B cell (primary cell): ENCODE results near the gene MSL1. TPM values are rescaled to one million over a fixed set of nuclear protein-coding genes. Genes with fewer than 3 reads are reported as not detected.

ENCODE experiments used
- ATAC-seq: fragments of 200-7000 bp; cut with Tn5 transposase; one replicate; pipeline ENCODE4 v1.10.0; 2021; ENCODE audit warnings: low read depth, mild to moderate bottlenecking, moderate number of reproducible peaks, moderate library complexity
- CTCF ChIA-PET: fragments of 350-600 bp; sonication (Branson Sonifier 250); formaldehyde crosslinking; loops from one replicate; lab custom pipeline; 2021; ENCODE audit warnings: antibody characterized with exemption, inconsistent platforms; lab: Charles Lee
- POLR2A ChIA-PET: fragments of 350-600 bp; sonication (Branson Sonifier 250); formaldehyde crosslinking; loops from one replicate; lab custom pipeline; 2021; ENCODE audit warnings: antibody characterized with exemption; lab: Charles Lee
- DNase-seq: peaks from one replicate; pipeline ENCODE4 v3.0.0; 2013
- H2AFZ ChIP-seq: 2 replicates; pipeline ENCODE4 v1.6.1; 2012; ENCODE audit warnings: mild to moderate bottlenecking, low read depth, low read length; ENCODE audit not compliant: insufficient read depth, poor library complexity, severe bottlenecking
- H3K27ac ChIP-seq, 2 donors: 1 replicate in 1 of 2; 2 replicates in 1 of 2; pipeline ENCODE4 v1.5.1; 2012 to 2013; ENCODE audit warnings: low read length in 2 of 2, mild to moderate bottlenecking in 2 of 2, moderate library complexity in 1 of 2
- H3K27me3 ChIP-seq, 4 experiments: fragments of 200-600 bp in 1 of 4; sonication (generic) in 1 of 4; replicated peaks in 1 of 4; 1 replicate in 2 of 4; 2 replicates in 2 of 4; pipeline versions ENCODE4 v1.6.1 to v1.7.0; 2013 to 2016; ENCODE audit warnings: low read length in 3 of 4, mild to moderate bottlenecking in 2 of 4, mixed read lengths in 1 of 4, moderate library complexity in 1 of 4; ENCODE audit not compliant: insufficient read depth in 4 of 4, control insufficient read depth in 3 of 4; ENCODE audit errors: control extremely low read depth in 1 of 4
- H3K36me3 ChIP-seq, 2 experiments: replicated peaks in 1 of 2; 1 replicate in 1 of 2; 2 replicates in 1 of 2; pipeline versions ENCODE4 v1.6.1 to v1.7.1; 2013; ENCODE audit warnings: low read length in 1 of 2; ENCODE audit not compliant: insufficient read depth in 2 of 2, control insufficient read depth in 1 of 2; ENCODE audit errors: control extremely low read depth in 1 of 2, extremely low read depth in 1 of 2
- H3K4me1 ChIP-seq, 2 donors: fragments of 200-600 bp in 1 of 2; sonication (generic) in 1 of 2; 1 replicate in 1 of 2; 2 replicates in 1 of 2; pipeline versions ENCODE4 v1.5.1 to v1.6.1; 2013 to 2017; ENCODE audit warnings: low read length in 2 of 2; ENCODE audit not compliant: control insufficient read depth in 2 of 2, insufficient read depth in 2 of 2
- H3K4me2 ChIP-seq: replicated peaks from 2 replicates; pipeline ENCODE3; 2012; ENCODE audit warnings: mild to moderate bottlenecking, low read depth, low read length; ENCODE audit not compliant: poor library complexity, severe bottlenecking
- H3K4me3 ChIP-seq, 5 experiments: fragments of 200-600 bp in 1 of 5; sonication (generic) in 1 of 5; 1 replicate in 3 of 5; 2 replicates in 2 of 5; pipeline versions ENCODE4 v1.5.1 to v1.7.0; 2011 to 2016; ENCODE audit warnings: low read length in 4 of 5, mild to moderate bottlenecking in 4 of 5, low read depth in 2 of 5, control low read depth in 1 of 5, moderate library complexity in 1 of 5; ENCODE audit not compliant: insufficient read depth in 1 of 5; ENCODE audit errors: control extremely low read depth in 1 of 5, extremely low read depth in 1 of 5
- H3K79me2 ChIP-seq: fragments of 200-600 bp; sonication (generic); one replicate; pipeline ENCODE4 v1.6.0; 2016; ENCODE audit warnings: low read length; ENCODE audit not compliant: control insufficient read depth, insufficient read depth
- H3K9ac ChIP-seq: fragments of 200-600 bp; sonication (generic); 2 replicates; pipeline ENCODE4 v1.6.1; 2017; ENCODE audit warnings: mild to moderate bottlenecking, low read length, moderate library complexity
- H3K9me3 ChIP-seq, 3 donors: one replicate each; pipeline versions ENCODE4 v1.6.1 to v1.7.1; 2013; ENCODE audit warnings: low read length in 2 of 3; ENCODE audit not compliant: control insufficient read depth in 2 of 3, insufficient read depth in 1 of 3; ENCODE audit errors: control extremely low read depth in 1 of 3
- H4K20me1 ChIP-seq: 2 replicates; pipeline ENCODE4 v1.6.0; 2012; ENCODE audit warnings: mild to moderate bottlenecking, low read length; ENCODE audit not compliant: insufficient read depth, control insufficient read depth, poor library complexity, severe bottlenecking
- H3K27ac Mint-ChIP-seq: one replicate; pipeline ENCODE4 v1.8.0; 2021; ENCODE audit warnings: mixed read lengths
- H3K27me3 Mint-ChIP-seq: one replicate; pipeline ENCODE4 v1.8.0; 2021; ENCODE audit warnings: mixed read lengths
- H3K4me1 Mint-ChIP-seq: one replicate; pipeline ENCODE4 v1.8.0; 2021; ENCODE audit warnings: mixed read lengths
- H3K4me3 Mint-ChIP-seq: one replicate; pipeline ENCODE4 v1.8.0; 2021; ENCODE audit warnings: mixed read lengths
- H3K9me3 Mint-ChIP-seq: one replicate; pipeline ENCODE4 v1.8.0; 2022; ENCODE audit warnings: mixed read lengths; ENCODE audit not compliant: insufficient read depth
- EZH2 ChIP-seq: IDR thresholded peaks from 2 replicates; pipeline ENCODE4 v1.6.1; 2012; ENCODE audit warnings: borderline replicate concordance, low read depth, mild to moderate bottlenecking, moderate library complexity, low read length; ENCODE audit not compliant: insufficient read depth, poor library complexity, severe bottlenecking
- WGBS: methylation state at CpG from one replicate; pipeline ENCODE4 v1.1.5; 2013; ENCODE audit warnings: missing lambda C conversion rate; ENCODE audit not compliant: insufficient coverage; 5-methylcytosine and 5-hydroxymethylcytosine counted together
- intact Hi-C: fragments of 100-400 bp; cut with micrococcal nuclease; formaldehyde crosslinking; loops from one replicate; pipeline ENCODE4 v1.10.0; 2022
- polyA plus RNA-seq: library from polyadenylated mRNA; depleted of rRNA; stranded (reverse); fragments of >200 nt; gene quantifications from 2 replicates; pipeline ENCODE4 v1.2.3, GENCODE V29; 2012
- total RNA-seq, 2 donors: library from RNA; stranded (reverse); fragments of 120-200 nt in 1 of 2; gene quantifications; 1 replicate in 1 of 2; 2 replicates in 1 of 2; pipeline versions ENCODE4 v1.2.3 to v1.2.4, GENCODE V29; 2013 to 2022
- TF ChIP-seq, protein P1 (sequence below): fragments of 200-600 bp; IDR thresholded peaks from one replicate; pipeline ENCODE4 v1.8.0; 2022; ENCODE audit warnings: antibody characterized with exemption, mild to moderate bottlenecking

The MSL1 gene
- total and polyA plus RNA-seq, 2 donors (not counting 1 experiment from before 2014, with no cell fraction given), result 80.1 to 129 TPM

DNA sequence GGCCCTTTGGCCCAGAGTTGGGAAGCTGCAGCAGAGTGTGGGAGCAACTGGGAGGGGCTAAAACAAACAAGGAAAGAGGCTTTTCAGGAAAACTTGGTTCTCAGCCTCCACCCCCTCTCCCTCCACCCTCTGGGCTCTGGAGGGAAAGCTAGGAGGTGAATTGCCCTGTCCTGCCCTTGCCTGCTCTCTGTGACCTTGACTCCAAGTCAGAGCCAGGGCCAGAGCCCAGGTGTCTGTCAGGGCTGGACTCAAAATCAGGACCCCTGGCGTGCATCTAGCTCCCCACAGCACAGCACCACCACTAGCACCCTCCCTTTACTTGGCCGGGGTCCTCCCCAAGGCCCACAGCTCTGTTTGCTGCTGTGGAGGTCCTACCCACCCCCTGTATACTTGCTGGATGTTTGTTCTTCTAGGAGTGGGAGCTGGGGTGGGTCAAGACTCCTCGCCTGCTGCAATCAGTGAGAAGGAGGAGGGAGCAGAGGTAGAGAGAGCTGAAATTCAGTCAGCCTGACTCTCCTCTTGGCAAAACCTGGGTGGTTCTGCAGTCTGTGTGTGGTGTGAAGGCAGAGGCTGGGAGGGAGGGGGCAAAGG lies 18.6 kb upstream of the MSL1 start:
- no peaks in the 10 kb centered on the region for H3K27me3 ChIP-seq
- no peak overlapping the region for H3K9ac ChIP-seq
- ChIA-PET CTCF (interaction anchor here (0.6 to 7.2 kb wide), 9 partner anchors 9 to 90 kb away, joined by 3 to 111 read pairs (median 4); partner anchors contain the start of gene CASC3), POLR2A (interaction anchor here (0.5 kb wide), 1 partner anchor 53 kb away, joined by 6 read pairs; no protein-coding TSS in a partner anchor)
- no peak overlapping the region for H3K4me3 Mint-ChIP-seq
- no peak overlapping the region for H3K27ac ChIP-seq
- DNase-seq (no peak), ATAC-seq (no peak)
- H3K4me3 ChIP-seq, result no peak overlapping the region
- peaks cover 0 to 9% (median 0%) of the 10 kb centered on the region in 3 donors for H3K9me3 ChIP-seq
- H3K79me2 ChIP-seq, result no peaks in the 10 kb centered on the region
- H3K4me1 ChIP-seq, result peaks cover 45 to 51% of the 10 kb centered on the region in 2 donors
- H3K27me3 Mint-ChIP-seq, result no peaks in the 10 kb centered on the region
- H3K27ac Mint-ChIP-seq, result no peak overlapping the region
- peaks cover 65% of the 10 kb centered on the region for H3K4me1 Mint-ChIP-seq
- H3K36me3 ChIP-seq, result no peaks in the 10 kb centered on the region
- H4K20me1 ChIP-seq, result no peaks in the 10 kb centered on the region
- 91% methylated on average over 1 of the region's 3 CpGs for WGBS
- H3K9me3 Mint-ChIP-seq, result no peaks in the 10 kb centered on the region
- H2AFZ ChIP-seq, result no peak overlapping the region
- H3K4me2 ChIP-seq, result no peak overlapping the region
- no peak for TF ChIP-seq EZH2
- TF ChIP-seq, protein P1, sequence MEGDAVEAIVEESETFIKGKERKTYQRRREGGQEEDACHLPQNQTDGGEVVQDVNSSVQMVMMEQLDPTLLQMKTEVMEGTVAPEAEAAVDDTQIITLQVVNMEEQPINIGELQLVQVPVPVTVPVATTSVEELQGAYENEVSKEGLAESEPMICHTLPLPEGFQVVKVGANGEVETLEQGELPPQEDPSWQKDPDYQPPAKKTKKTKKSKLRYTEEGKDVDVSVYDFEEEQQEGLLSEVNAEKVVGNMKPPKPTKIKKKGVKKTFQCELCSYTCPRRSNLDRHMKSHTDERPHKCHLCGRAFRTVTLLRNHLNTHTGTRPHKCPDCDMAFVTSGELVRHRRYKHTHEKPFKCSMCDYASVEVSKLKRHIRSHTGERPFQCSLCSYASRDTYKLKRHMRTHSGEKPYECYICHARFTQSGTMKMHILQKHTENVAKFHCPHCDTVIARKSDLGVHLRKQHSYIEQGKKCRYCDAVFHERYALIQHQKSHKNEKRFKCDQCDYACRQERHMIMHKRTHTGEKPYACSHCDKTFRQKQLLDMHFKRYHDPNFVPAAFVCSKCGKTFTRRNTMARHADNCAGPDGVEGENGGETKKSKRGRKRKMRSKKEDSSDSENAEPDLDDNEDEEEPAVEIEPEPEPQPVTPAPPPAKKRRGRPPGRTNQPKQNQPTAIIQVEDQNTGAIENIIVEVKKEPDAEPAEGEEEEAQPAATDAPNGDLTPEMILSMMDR, result no peak
- intact Hi-C loops, result no loop called here

DNA sequence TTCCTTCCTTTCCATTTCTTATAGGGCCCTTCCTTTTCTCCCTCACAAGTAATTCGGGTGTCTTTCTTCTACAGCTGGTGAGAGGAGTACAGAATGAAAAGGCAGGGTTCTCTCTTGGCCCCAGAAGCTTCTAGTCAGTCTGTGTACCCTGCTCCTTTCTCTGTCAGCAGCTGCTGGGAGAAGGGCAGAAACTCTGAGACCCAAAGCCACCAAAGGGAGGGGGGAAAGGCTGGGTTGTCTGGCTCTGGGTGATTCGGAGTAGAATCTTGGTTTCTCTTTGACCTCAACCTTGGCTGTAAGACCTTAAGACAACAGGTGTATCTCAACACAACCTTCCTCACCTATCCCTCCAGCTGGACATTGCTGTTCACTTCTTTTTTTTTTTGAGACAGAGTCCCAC lies 18.1 kb upstream of the MSL1 start:
- intact Hi-C loops, result no loop called here
- H3K9me3 ChIP-seq, result peaks cover 0 to 9% (median 0%) of the 10 kb centered on the region in 3 donors
- H3K27me3 Mint-ChIP-seq, result no peaks in the 10 kb centered on the region
- H2AFZ ChIP-seq, result no peak overlapping the region
- H4K20me1 ChIP-seq, result no peaks in the 10 kb centered on the region
- H3K4me1 Mint-ChIP-seq, result peaks cover 64% of the 10 kb centered on the region
- no peak overlapping the region for H3K27ac Mint-ChIP-seq
- H3K4me3 ChIP-seq, result no peak overlapping the region
- DNase-seq, result no peak
- WGBS, result no CpG with 5 or more reads among the region's 2 CpGs
- TF ChIP-seq, protein P1, result no peak
- TF ChIP-seq EZH2, result no peak
- CTCF ChIA-PET, result interaction anchor here (0.8 to 7.2 kb wide), 8 partner anchors 9 to 90 kb away, joined by 3 to 111 read pairs (median 4); partner anchors contain the start of gene CASC3
- POLR2A ChIA-PET, result interaction anchor here (0.5 kb wide), 1 partner anchor 54 kb away, joined by 6 read pairs; no protein-coding TSS in a partner anchor
- H3K4me3 Mint-ChIP-seq, result no peak overlapping the region
- peaks cover 45 to 51% of the 10 kb centered on the region in 2 donors for H3K4me1 ChIP-seq
- no peak overlapping the region for H3K4me2 ChIP-seq
- H3K27me3 ChIP-seq, result no peaks in the 10 kb centered on the region
- no peak overlapping the region for H3K9ac ChIP-seq
- ATAC-seq, result no peak
- no peaks in the 10 kb centered on the region for H3K36me3 ChIP-seq
- H3K27ac ChIP-seq, result no peak overlapping the region
- no peaks in the 10 kb centered on the region for H3K79me2 ChIP-seq
- H3K9me3 Mint-ChIP-seq, result no peaks in the 10 kb centered on the region
